Stomach (tissue), 4 donors: Measurements from ENCODE around the gene C11orf58.

Source experiments
- CTCF ChIP-seq, 7 experiments: fragments of 450-650 bp in 4 of 7; fragments of 200-600 bp in 3 of 7; sonication (generic) in 3 of 7; IDR thresholded peaks; one replicate each; pipeline ENCODE4 v1.5.1; 2016 to 2019; ENCODE audit warnings: antibody characterized with exemption in 7 of 7, control low read depth in 2 of 7, mild to moderate bottlenecking in 1 of 7
- EP300 ChIP-seq: sonication (generic); formaldehyde crosslinking; IDR thresholded peaks from one replicate; pipeline ENCODE4 v1.6.1; 2017; ENCODE audit warnings: antibody characterized with exemption
- POLR2A ChIP-seq, 4 donors: fragments of 450-650 bp; IDR thresholded peaks; one replicate each; pipeline ENCODE4 v1.6.1; 2016; ENCODE audit warnings: antibody characterized with exemption in 4 of 4, control low read depth in 2 of 4, mild to moderate bottlenecking in 1 of 4, moderate library complexity in 1 of 4
- POLR2AphosphoS5 ChIP-seq, 3 donors: sonication (generic); formaldehyde crosslinking; IDR thresholded peaks; one replicate each; pipeline ENCODE4 v1.6.1; 2016; ENCODE audit warnings: antibody characterized with exemption in 3 of 3

GRCh38 chr11:16805938-16806337 is 67.5 kb downstream of the C11orf58 start:
- no peak for TF ChIP-seq CTCF (IDR thresholded peaks at IDR 0.05)
- no peak for TF ChIP-seq POLR2A (IDR thresholded peaks at IDR 0.05)
- TF ChIP-seq POLR2AphosphoS5 (IDR thresholded peaks at IDR 0.05) = no peak
- TF ChIP-seq EP300 = no peak
